DMS 273 (cell line): ENCODE data around the gene PLA2G15.
"Not testable (repeated sequence)": the region's sequence is repeated elsewhere in the genome, so short reads cannot be mapped to it uniquely, and the experiment has no call there.

ENCODE experiments used
- DNase-seq: peaks from one replicate; lab custom pipeline; 2025; ENCODE audit not compliant: unreplicated experiment; lab: John Stamatoyannopoulos, UW

Gene PLA2G15

DNA sequence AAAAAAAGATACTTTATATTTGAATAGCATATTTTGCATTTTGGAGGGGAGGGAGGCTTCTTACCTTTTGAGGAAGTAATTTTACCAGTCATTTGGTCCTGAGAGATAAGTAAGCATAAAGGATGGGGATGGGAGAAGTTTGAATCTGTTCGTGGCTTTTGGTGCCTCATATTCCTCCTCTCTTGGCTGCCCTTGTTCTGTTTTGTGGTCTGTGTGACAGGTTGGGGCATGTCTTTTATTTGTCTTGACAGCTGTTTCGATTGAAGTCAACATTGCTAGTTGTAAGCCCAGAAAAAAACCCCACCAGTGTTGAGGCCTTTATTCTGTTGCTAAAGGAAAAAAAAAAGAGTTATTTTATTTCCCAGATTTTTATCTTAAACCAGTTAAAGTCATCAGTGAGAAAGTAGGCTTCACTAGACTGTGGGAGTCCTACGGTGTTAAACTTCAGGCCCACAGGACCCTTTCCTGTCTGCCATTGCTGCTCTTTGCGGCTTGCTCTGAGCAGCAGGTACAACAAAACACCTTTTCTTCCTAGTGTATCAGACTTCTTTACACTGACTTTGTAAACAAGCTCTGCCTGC is 30.5 kb downstream of the PLA2G15 start:
- peak; percentile 83 for DNase-seq

DNA sequence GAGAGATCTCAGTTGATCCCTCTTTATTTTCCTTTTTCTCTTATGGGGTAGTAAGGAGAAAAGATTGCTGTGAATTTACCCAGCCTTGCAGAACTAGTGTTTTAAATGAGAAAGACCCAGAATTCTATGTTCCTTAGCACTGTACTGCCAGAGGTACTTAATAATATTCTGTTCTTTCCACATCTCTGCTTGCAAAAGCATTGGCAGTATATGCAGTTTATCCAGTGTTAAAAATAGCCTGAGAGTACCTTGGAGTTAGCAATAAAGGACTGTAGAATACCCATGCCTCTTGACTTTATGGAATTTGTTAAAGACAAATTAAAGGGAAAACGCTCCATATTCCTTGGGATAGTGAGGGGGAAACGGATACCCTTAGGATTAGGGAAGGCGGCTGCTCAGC is 31.1 kb downstream of the PLA2G15 start:
- no peak for DNase-seq

DNA sequence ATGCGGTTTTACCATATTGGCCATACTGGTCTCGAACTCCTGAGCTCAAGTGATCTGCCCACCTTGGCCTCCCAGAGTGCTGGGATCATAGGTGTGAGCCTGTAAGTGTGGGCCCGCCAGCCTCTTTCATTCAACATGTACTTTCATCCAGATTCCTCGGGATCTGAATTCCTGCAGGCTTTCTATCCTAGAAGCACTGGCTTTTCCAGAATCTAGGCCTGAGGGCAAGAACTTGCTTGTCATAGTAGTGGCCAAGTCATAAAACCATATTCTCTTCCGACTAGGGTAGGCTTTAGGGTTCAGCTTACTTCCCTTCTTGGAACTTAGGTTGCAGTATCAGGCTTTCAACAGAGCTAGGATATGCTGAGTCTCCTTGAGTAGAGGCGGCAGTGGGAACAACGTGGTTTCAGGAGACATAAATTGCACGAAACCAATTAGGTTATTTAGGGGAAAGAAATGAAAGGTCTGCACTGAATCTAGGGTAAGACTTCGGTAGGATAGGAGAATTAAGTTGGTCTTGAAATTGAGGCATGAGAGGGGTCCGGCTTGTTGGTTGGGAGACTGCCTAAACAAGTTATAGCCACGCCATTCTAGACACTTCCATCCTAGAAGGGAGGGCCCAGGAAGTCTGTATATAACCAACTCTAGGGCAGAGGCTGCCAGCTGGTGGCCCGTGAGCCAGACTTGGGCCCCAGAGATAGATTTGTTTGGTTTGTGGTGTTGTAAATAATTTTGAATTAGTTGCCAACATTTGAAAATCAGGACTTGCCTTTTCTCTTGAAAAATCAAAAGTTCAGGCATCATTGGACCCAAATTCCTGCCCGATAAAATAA is 34.8 kb downstream of the PLA2G15 start:
- DNase-seq, result no peak

DNA sequence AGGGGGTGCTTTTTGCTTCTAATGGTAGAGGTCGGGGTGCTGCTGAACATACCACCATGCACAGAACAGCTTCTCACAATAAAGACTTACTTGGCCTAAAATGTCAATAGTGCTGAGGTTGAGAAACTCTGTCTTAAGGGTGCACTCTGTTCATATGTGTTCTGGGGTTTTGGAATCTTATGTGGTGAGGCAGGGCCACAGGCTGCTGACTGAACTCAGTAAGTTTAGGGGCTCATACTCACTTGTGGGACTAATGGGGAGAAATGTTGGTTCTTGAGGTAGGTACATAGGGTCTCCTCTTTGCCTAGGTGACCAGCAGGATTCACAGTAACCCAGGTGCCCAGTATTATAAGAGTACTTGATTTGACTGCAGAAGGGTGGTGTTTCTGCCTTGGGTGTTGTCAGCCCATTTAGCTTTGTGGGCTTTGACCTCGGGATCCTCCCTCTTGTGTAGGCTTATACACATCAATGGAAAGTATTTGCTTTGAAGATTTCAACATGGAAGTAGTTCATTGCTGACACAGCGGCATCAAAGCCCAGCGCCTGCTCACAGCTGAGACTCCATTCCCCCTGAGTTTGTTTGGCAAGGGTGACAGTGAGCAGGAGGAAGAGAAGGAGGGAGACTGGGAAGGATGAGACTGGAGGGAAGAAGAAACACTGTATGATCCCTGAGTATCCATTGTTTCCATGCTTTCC is 36.3 kb downstream of the PLA2G15 start:
- DNase-seq, result no peak

DNA sequence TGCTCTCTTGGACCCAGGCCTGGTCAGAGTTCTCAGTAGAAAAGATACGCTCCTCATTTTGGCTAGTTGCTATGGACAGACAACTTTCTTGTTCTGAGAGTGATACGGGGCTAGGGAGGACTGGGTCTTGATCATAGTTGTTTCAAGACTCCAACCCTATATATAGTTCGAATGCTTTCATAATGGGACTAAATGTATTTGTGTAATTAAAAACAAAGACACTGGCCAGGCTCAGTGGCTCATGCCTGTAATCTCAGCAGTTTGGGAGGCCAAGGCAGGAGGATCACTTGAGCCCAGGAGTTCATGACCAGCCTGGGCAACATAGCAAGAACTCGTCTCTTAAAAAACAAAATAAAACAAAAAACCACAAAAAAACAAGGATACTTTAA is 36.9 kb downstream of the PLA2G15 start:
- no peak for DNase-seq

DNA sequence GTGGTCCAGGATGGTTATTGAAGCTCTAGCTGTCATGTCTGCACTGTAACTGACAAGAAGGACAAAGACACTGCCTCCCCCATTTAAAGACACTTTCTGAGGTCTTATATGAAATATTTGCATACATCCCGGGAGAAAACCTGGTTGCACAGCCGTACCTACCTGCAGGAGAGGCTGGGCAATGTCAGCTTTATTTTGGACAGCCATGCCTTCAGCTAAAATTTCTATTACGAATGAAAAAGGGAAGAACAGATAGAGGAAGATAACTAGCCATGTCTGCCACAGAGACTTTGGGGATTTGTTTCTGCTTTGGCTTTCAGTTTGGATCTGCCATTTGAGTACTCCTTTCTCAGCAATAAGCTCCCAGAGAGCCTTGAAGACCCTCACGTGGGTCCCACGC is 38.2 kb downstream of the PLA2G15 start:
- DNase-seq, result no peak

DNA sequence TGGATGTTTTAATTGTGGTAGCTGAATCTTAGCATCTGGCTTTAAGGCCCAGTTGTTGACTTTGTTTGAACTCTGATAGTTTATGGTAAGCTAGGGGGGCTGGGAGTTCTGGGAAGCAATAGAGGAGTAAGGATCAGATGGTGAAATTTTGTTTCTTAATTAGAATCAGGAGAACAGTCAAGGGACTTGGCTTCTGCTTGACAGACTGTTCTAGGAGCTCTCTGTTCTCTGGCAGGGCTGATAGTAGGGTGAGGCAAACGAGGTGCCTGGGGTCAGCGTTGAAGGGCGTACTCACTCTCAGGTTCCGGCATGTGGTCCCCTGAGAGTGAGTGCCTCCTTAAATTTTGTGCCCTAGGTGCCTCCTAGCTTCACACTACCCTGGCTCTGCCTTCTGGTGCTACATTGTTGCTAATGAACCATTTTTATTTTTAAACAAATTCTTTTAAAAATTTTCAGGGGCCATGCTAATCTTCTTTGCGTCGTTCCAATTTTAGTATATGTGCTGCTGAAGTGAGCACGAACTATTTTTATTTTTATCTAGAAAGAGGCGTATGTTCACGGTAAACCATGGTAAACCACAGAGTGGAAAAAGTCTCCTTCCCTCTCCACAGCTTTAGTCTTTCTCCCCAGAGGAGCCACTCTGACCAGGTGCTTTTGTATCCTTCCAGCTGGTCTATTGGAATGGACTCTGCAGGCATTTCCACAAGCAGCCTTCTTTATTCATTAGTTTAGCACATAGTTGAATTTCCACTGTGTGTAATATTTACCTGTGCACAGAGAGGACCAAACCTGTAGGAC is 38.8 kb downstream of the PLA2G15 start:
- no peak for DNase-seq

DNA sequence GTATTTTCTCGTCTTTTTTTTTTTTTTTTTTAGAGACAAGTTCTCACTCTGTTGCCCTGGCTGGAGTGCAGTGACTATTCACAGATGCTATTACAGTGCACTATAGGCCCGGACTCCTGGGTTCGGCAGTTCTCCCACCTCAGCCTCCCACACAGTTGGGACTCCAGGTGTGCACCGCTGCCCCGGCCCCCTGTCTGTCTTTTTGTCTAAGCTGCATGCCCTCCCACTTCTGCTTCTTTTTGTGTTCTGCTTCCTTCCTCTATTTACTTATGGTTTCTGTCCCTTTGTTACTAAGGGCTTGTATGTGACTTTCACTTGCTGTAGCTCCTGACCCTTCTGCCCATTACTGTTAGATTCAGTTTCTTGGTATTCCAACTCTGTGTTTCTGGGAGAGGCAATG is 39.7 kb downstream of the PLA2G15 start:
- no peak for DNase-seq

DNA sequence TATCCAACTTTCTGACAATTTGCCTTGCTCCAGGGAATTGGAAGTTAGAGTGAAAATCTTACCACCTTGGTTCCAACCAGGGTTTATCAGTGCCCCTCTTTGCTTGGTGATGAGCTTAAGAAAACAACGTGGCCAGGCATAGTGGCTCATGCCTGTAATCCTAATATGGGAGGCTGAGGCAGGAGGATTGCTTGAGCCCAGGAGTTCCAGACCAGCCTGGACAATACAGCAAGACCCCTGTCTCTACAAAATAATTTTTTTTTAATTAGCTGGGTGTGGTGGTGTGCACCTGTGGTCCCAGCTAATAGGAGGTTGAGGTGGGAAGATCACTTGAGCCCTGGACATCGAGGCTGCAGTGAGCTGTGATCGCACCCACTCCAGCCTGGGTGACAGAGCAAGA is 40.5 kb downstream of the PLA2G15 start:
- no peak for DNase-seq

DNA sequence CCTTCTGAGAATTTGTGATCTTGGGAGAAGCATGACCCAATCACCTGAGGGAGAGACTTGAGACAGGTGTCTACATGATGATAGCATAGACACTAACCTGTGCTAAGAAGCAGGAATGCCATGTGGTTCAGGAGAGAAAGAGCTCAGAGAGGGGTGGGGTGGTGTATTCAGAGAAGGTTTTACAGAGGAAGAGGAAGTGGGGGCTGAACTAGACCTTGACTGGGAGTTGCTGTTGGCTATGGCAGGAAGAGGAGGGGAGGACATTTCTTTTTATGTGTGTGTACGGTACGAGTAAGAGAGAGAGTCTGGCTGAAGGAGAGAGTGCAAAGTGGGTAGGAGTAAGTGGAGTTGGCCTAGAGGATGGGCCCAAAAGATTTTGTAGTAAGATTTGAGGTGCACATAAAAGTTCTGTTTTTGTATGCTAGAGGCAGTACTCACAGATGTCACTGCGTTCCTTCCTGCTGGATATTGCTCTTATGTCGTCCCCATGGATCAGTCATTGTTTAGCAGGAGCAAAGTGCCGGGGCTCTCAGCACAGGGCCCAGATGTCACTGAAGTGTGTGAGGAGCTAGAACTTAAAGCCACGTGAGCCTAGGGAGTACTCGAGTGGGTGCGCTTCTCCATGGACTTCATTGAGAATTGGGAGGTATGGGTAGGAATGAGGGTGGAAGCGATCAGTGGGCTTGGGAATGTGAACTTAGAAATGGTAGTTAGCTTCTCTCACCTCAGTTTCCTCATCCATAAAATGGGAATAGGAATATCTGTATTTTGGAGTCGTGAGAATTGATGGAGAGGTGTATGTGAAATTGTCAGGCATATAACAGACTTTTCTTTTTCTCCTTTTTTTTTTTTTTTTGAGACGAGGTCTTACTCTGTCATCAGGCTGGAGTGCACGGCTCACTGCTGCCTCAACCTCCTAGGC is 41.2 kb downstream of the PLA2G15 start:
- DNase-seq, result no peak

DNA sequence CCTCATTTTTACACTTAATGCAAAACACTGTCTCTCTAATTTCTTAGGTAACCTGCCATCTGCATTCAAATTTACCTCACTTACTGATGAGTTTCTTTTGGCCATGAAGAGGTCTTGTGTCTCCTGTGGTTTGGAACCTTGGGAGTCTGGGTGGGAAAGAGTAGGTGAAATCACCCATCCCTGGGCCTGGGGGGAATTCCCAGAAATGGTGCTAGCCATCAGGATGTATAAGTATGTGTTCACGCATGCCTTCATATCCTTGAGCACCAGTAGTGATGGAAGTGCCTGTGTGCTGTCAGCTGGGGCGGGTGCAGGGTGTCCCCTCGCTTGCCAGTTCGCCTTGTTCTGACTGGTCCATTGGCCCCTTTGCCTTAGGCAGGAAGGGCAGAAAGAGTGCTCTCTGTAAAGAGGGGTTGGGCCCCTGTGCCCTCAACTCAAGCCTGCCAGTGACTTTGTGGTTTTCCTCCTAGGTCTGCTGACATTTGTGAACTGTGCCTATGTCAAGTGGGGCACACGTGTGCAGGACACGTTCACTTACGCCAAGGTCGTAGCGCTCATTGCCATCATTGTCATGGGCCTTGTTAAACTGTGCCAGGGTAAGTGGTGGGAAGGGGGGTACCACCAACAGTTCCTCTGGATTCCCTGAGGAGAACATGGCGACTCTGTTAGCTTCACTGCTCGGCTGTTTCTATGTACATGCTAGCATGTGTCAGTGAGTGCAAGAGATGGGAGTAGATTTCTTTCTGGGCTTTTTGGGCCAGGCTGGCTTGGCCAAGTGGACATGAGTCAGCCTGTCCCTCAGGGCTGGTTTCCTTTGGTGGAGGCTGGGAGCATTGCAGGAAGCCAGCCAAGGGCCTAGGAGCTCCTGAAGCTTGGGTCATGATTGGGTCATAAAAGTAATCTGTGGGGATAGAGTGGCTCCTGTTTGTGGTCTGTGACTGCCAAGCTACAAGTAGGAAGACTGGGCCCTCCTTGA is 42.4 kb downstream of the PLA2G15 start:
- no peak for DNase-seq

DNA sequence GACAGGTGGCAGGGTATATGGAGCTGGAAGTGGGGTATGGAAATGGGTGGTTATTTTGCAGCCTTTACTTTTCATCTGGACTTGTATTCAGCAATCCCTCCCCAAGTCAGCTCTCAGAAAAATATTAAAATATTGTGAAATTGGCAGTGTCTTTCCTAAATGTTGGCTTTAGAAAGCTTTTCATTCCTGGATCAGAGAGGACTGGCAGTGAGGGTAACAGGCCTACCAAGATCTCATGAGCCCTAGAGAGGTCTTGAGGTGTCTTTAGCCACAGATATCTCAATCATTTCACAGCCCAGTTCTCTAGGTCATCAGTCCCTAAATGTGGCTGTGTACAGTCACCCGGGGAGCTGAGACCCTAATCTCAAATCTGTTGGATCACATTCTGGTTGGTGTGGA is 43.1 kb downstream of the PLA2G15 start:
- DNase-seq, result no peak

DNA sequence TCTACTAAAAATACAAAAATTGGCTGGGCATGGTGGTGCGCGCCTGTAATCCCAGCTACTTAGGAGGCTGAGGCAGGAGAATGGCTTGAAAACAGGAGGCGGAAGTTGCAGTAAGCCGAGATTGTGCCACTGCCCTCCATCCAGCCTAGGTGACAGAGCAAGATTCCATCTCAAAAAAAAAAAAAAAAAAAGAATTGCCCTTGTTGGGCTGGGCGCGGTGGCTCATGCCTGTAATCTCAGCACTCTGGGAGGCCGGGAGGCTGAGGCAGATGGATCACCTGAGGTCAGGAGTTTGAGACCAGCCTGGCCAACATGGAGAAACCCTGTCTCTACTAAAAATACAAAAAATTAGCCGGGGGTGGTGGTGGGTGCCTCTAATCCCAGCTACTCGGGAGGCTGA is 43.6 kb downstream of the PLA2G15 start:
- DNase-seq, result not testable (repeated sequence)

DNA sequence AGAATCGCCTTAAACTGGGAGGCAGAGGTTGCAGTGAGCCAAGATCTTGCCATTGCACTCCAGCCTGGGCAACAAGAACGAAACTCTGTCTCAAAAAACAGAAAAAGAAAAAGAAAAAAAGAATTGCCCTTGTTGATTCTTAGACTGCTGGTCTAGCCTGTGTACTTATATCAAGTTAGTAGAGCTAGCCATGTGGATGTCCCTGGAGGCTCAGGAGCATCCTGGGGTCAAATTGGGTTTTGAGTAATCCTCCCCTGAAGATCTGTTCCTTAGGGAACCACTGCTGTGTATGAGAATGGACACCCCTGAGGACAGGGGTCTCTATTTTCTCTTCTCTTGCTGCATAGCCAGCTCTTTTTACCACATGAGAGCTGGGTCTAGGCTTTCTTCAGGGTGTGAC is 44.0 kb downstream of the PLA2G15 start:
- no peak for DNase-seq

DNA sequence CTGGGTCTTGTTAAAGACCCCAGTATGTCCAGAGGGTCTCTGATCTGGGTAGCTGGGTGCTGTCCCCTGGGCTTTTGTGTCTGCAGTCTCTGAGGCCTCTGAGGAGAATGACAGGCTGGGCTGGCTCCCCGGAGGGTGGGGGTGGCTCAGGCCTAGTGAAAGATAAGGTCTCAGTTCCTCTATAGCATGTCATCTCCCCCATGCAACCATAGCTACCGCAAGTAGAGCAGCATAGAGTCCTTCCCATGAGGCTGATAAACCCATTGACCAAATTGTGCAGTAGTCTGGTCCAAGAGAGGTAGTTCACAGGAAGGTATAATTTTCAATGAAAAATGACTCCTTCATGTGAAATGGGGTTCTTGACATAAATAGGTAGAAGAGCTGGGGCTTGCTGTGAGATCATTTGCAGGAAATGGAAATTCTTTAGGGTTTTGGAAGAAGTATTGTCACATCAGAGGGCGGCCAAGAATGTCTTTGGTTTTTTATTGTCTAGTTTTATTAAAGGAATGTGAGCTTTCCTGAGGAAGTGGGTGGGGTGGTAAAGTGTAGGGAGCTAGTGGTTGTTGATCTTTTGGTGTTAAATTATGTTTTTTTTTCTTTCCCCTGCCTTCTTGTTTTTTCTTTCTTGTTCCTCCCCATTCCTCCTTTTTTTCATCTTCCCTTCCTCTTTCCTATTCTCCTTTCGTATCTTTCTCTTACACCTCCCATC is 44.6 kb downstream of the PLA2G15 start:
- no peak for DNase-seq

DNA sequence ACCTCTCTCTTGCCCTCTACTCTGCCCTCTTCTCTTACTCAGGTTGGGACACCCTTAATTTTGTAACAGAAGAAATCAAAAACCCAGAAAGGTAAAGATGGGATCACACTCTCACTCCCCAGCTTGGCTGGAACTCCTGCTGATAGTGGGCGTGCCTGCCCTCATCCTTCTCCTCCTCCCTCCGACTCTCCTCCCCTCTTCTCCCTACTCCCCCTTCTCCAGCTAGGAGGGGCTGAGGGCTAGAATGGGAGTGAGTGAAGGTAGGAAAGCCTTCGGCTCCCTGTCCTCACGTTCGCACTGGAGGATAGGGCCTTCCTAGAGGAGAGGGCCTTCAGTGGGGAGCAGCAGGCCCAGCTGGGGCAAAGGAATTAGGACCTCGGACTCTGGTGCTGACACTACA is 45.3 kb downstream of the PLA2G15 start:
- DNase-seq, result no peak

DNA sequence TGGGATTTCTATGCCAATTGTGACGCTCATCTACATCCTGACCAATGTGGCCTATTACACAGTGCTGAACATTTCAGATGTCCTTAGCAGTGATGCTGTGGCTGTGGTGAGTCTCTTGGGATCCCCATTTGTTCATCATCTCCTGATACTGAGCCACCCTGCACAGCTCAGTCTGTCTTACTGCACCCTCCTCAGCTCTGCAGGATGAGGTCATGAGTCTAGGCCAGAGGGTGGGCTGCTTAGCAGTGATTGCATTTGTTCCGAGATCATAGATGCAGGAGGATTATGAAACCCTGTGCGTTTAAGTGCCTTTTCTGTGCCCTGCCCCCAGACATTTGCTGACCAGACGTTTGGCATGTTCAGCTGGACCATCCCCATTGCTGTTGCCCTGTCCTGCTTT is 46.1 kb downstream of the PLA2G15 start:
- DNase-seq, result no peak

DNA sequence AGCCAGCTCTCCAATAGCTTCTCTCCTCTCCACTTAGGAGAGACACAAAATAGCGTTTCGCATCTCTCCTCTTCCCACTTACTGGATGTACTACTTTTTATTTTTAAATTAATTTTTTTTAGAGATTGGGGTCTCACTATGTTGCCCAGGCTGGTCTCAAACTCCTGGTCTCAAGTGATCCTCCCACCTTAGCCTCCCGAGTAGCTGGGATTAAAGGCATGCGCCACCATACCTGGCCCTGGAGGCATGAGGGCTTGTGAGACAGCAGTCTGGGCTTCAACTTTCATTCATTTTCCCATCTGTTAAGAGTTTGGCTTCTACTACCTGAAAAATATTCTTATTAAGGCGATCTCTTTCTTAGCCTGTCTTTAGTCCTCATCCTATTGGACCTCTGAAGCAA is 47.3 kb downstream of the PLA2G15 start:
- no peak for DNase-seq

DNA sequence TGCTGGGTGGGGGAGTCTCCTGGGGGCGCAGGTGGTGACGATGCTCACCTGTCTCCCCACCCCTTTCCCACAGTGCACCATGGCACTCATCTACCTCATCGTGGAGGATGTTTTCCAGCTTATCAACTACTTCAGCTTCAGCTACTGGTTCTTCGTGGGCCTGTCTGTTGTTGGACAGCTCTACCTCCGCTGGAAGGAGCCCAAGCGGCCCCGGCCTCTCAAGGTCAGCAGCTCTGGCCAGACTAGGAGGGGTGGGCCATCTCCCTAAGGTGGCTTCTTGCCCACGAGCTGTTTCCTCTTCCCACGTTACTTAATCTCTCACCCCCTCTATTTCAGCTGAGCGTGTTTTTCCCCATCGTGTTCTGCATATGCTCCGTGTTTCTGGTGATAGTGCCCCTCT is 51.1 kb downstream of the PLA2G15 start:
- DNase-seq, result no peak
